SK-N-SH (cell line): ENCODE measurements around the gene YWHAE. TPM values are rescaled to one million over a fixed set of nuclear protein-coding genes. Genes with fewer than 3 reads are reported as not detected.

ENCODE experiments used
- CTCF ChIA-PET: fragments of 300-600, 350-600 bp; formaldehyde crosslinking; extraction: SDS; loops from one replicate; lab custom pipeline; 2021; lab: Yijun Ruan, JAX
- POLR2A ChIA-PET: fragments of 350-600 bp; sonication (Branson Sonifier 250); formaldehyde crosslinking; extraction: SDS; loops from one replicate; lab custom pipeline; 2020; ENCODE audit warnings: antibody characterized with exemption, inconsistent platforms; lab: Yijun Ruan, JAX
- DNase-seq: peaks from one replicate; pipeline ENCODE4 v3.0.0; 2012
- H2AFZ ChIP-seq: fragments of 200-600 bp; sonication (generic); 2 replicates; pipeline ENCODE4 v1.8.1; 2016; ENCODE audit warnings: antibody characterized with exemption, mild to moderate bottlenecking, low read depth
- H3F3A ChIP-seq: fragments of 200-600 bp; sonication (generic); replicated peaks from 2 replicates; pipeline ENCODE3; 2016; ENCODE audit warnings: antibody characterized with exemption, mild to moderate bottlenecking; ENCODE audit not compliant: insufficient read depth
- H3K27ac ChIP-seq, 2 experiments: fragments of 200-500 bp in 1 of 2; fragments of 200-600 bp in 1 of 2; sonication (Bioruptor generic) in 1 of 2; sonication (generic), shearing (Covaris generic) in 1 of 2; 2 replicates each; pipeline versions ENCODE4 v1.5.1 to v1.6.1; 2014 to 2016; ENCODE audit warnings: low read depth in 2 of 2, inconsistent platforms in 1 of 2, low read length in 1 of 2, mild to moderate bottlenecking in 1 of 2, mixed read lengths in 1 of 2
- H3K27me3 ChIP-seq: fragments of 200-600 bp; sonication (generic), shearing (Covaris generic); 2 replicates; pipeline ENCODE4 v1.6.1; 2016; ENCODE audit warnings: mixed run types; ENCODE audit not compliant: insufficient read depth
- H3K36me3 ChIP-seq, 2 experiments: fragments of 200-500 bp in 1 of 2; fragments of 200-600 bp in 1 of 2; sonication (Bioruptor generic) in 1 of 2; sonication (generic) in 1 of 2; replicated peaks in 1 of 2; 2 replicates each; pipeline versions ENCODE3 to v1.5.1; 2014 to 2016; ENCODE audit warnings: low read length in 1 of 2, mild to moderate bottlenecking in 1 of 2; ENCODE audit not compliant: insufficient read depth in 2 of 2, control insufficient read depth in 1 of 2
- H3K4me1 ChIP-seq, 2 experiments: fragments of 200-500 bp in 1 of 2; fragments of 200-600 bp in 1 of 2; sonication (Bioruptor generic) in 1 of 2; sonication (generic), shearing (Covaris generic) in 1 of 2; 2 replicates each; pipeline versions ENCODE4 v1.5.1 to v1.6.1; 2014 to 2016; ENCODE audit warnings: low read depth in 1 of 2, low read length in 1 of 2, mixed run types in 1 of 2; ENCODE audit not compliant: insufficient read depth in 2 of 2, control insufficient read depth in 1 of 2
- H3K4me2 ChIP-seq: fragments of 200-600 bp; sonication (generic), shearing (Covaris generic); 2 replicates; pipeline ENCODE4 v1.6.1; 2017; ENCODE audit warnings: mixed run types
- H3K4me3 ChIP-seq, 2 experiments: fragments of 200-500 bp in 1 of 2; fragments of 200-600 bp in 1 of 2; sonication (Bioruptor generic) in 1 of 2; sonication (generic), shearing (Covaris generic) in 1 of 2; 2 replicates each; pipeline versions ENCODE4 v1.5.1 to v1.8.1; 2014 to 2016; ENCODE audit warnings: low read depth in 2 of 2, inconsistent platforms in 1 of 2, low read length in 1 of 2, mild to moderate bottlenecking in 1 of 2, mixed read lengths in 1 of 2, moderate library complexity in 1 of 2
- H3K79me2 ChIP-seq: fragments of 200-600 bp; sonication (generic); 2 replicates; pipeline ENCODE4 v1.8.1; 2017; ENCODE audit warnings: mild to moderate bottlenecking; ENCODE audit not compliant: insufficient read depth
- H3K9ac ChIP-seq: fragments of 200-600 bp; sonication (generic); 2 replicates; pipeline ENCODE4 v1.6.1; 2017; ENCODE audit warnings: mixed run types
- H3K9me2 ChIP-seq: fragments of 200-600 bp; sonication (generic); 2 replicates; pipeline ENCODE4 v1.6.1; 2017; ENCODE audit warnings: mixed run types
- H3K9me3 ChIP-seq: fragments of 200-600 bp; sonication (generic); 2 replicates; pipeline ENCODE4 v1.6.1; 2017; ENCODE audit warnings: mixed run types, mild to moderate bottlenecking, moderate library complexity
- H4K20me1 ChIP-seq: fragments of 200-600 bp; sonication (generic); 2 replicates; pipeline ENCODE4 v1.6.1; 2017; ENCODE audit warnings: mild to moderate bottlenecking, mixed run types; ENCODE audit not compliant: insufficient read depth
- CTCF ChIP-seq: fragments of 200-600 bp; sonication (generic); IDR thresholded peaks from 2 replicates; pipeline ENCODE4 v1.6.1; 2017; ENCODE audit warnings: antibody characterized with exemption, mild to moderate bottlenecking, moderate library complexity
- ELF1 ChIP-seq: IDR thresholded peaks from 2 replicates; pipeline ENCODE4 v1.4.0; 2012
- EP300 ChIP-seq, 2 experiments: IDR thresholded peaks; 2 replicates each; pipeline versions ENCODE4 v1.4.0 to v1.6.1; 2012; ENCODE audit warnings: borderline replicate concordance in 1 of 2, low read depth in 1 of 2, low read length in 1 of 2
- EZH2phosphoT487 ChIP-seq: fragments of 200-600 bp; sonication (generic); IDR thresholded peaks from 2 replicates; pipeline ENCODE4 v1.6.1; 2017; ENCODE audit warnings: low read depth, mixed run types, mild to moderate bottlenecking, antibody characterized with exemption, moderate library complexity, borderline replicate concordance
- FOSL2 ChIP-seq: IDR thresholded peaks from 2 replicates; pipeline ENCODE4 v1.4.0; 2012; ENCODE audit warnings: low read depth, mild to moderate bottlenecking, moderate library complexity, borderline replicate concordance
- FOXJ3 ChIP-seq: sonication (generic); formaldehyde crosslinking; IDR thresholded peaks from 2 replicates; pipeline ENCODE4 v1.5.1; 2020; ENCODE audit warnings: mild to moderate bottlenecking, missing genetic modification reagents
- FOXM1 ChIP-seq: IDR thresholded peaks from 2 replicates; pipeline ENCODE4 v1.4.0; 2012; ENCODE audit warnings: low read depth, mild to moderate bottlenecking
- JUND ChIP-seq: IDR thresholded peaks from 2 replicates; pipeline ENCODE4 v1.4.0; 2012
- MEF2A ChIP-seq: IDR thresholded peaks from 2 replicates; pipeline ENCODE4 v1.4.0; 2012; ENCODE audit warnings: low read depth, borderline replicate concordance
- NRF1 ChIP-seq: IDR thresholded peaks from 2 replicates; pipeline ENCODE4 v1.6.1; 2012; ENCODE audit warnings: low read depth, mild to moderate bottlenecking, low read length
- PBX3 ChIP-seq: IDR thresholded peaks from 2 replicates; pipeline ENCODE4; 2012
- RAD21 ChIP-seq: IDR thresholded peaks from 2 replicates; pipeline ENCODE4 v1.6.1; 2012; ENCODE audit warnings: mild to moderate bottlenecking, low read length
- RFX5 ChIP-seq: IDR thresholded peaks from 2 replicates; pipeline ENCODE4 v1.6.1; 2012; ENCODE audit warnings: mild to moderate bottlenecking, improper control_type of control experiment, low read length
- RXRA ChIP-seq: IDR thresholded peaks from 2 replicates; pipeline ENCODE4 v1.4.0; 2012; ENCODE audit warnings: low read depth, mild to moderate bottlenecking, borderline replicate concordance
- SIN3A ChIP-seq: IDR thresholded peaks from 2 replicates; pipeline ENCODE4 v1.6.1; 2012; ENCODE audit warnings: low read depth, mild to moderate bottlenecking, low read length, moderate library complexity, borderline replicate concordance
- TAF1 ChIP-seq: IDR thresholded peaks from 2 replicates; pipeline ENCODE4 v1.6.1; 2012; ENCODE audit warnings: low read depth, mild to moderate bottlenecking, low read length, moderate library complexity, borderline replicate concordance
- TEAD4 ChIP-seq: IDR thresholded peaks from 2 replicates; pipeline ENCODE4 v1.4.0; 2012; ENCODE audit warnings: mild to moderate bottlenecking, borderline replicate concordance; ENCODE audit not compliant: insufficient read depth
- WGBS: methylation state at CpG from one replicate; pipeline ENCODE4 v1.1.6; 2017; ENCODE audit warnings: low lambda C conversion rate; 5-methylcytosine and 5-hydroxymethylcytosine counted together
- polyA plus RNA-seq, 3 experiments: library from polyadenylated mRNA; depleted of rRNA; stranded (reverse); fragments of >200 nt; gene quantifications; 2 replicates each; pipeline ENCODE4 v1.2.3, GENCODE V29; 2012
- TF ChIP-seq, protein P1 (sequence below): IDR thresholded peaks from 2 replicates; pipeline ENCODE4 v1.6.1; 2012; ENCODE audit warnings: mild to moderate bottlenecking, low read depth, low read length, moderate library complexity

Gene YWHAE
- polyA plus RNA-seq, 1 of the 3 experiments (the other 2 are of a cell fraction) = 1,023 TPM

DNA sequence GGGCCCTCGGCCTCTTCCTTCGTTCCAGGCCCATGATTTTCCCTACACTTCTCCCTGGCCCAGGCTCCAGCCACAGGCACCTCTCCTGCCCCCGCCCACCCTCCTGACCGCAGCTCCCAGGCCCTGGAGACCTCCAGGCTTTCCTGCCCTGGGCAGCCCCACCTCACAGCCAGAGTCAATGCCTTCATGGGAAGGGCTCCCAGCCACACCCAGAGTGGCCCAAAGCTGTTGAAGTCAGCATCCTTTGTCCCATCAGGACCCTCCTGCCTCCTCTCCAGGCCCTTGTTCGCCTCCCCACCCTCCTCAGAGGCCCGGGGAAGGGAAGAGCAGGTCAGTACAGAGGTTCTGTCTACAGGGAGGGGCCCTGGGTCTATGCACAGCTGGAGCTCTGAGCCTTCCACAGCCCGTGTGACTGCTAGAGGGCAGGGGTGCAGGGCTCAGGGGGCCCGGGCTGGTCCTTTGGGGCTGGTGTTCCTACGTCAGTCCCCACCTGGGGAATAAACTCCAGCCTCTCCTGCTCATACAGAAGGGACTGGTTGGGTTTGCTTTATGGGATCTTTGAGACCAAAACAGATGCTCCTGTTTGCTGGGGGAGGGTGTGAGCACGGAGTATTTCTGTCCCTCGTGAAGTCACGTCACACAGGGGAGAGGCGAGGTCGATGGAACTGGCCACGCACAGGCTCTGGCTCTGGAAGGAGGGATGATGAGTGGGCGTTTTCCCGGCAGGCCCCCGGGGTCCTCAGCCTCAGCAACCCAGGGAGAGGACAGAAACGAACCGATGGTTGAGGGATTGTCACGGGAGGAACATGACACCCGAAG, 100.3 kb downstream of the YWHAE start:
- DNase-seq = no peak
- CTCF ChIA-PET = interaction anchor here (1.8 to 3.0 kb wide), 2 partner anchors 32 to 216 kb away, joined by 4 to 14 read pairs; partner anchors contain the start of gene INPP5K

More for the DNA sequence above, 100.3 kb downstream of the YWHAE start:
- no peak overlapping the region for H3K27ac ChIP-seq
- H3K4me3 ChIP-seq = no peak overlapping the region
- H2AFZ ChIP-seq = no peak overlapping the region
- no peak for TF ChIP-seq RAD21
- no peak for TF ChIP-seq PBX3
- no peak for TF ChIP-seq JUND
- TF ChIP-seq TEAD4 = no peak
- no peak for TF ChIP-seq FOSL2
- no peak for TF ChIP-seq NRF1
- TF ChIP-seq, protein P1, sequence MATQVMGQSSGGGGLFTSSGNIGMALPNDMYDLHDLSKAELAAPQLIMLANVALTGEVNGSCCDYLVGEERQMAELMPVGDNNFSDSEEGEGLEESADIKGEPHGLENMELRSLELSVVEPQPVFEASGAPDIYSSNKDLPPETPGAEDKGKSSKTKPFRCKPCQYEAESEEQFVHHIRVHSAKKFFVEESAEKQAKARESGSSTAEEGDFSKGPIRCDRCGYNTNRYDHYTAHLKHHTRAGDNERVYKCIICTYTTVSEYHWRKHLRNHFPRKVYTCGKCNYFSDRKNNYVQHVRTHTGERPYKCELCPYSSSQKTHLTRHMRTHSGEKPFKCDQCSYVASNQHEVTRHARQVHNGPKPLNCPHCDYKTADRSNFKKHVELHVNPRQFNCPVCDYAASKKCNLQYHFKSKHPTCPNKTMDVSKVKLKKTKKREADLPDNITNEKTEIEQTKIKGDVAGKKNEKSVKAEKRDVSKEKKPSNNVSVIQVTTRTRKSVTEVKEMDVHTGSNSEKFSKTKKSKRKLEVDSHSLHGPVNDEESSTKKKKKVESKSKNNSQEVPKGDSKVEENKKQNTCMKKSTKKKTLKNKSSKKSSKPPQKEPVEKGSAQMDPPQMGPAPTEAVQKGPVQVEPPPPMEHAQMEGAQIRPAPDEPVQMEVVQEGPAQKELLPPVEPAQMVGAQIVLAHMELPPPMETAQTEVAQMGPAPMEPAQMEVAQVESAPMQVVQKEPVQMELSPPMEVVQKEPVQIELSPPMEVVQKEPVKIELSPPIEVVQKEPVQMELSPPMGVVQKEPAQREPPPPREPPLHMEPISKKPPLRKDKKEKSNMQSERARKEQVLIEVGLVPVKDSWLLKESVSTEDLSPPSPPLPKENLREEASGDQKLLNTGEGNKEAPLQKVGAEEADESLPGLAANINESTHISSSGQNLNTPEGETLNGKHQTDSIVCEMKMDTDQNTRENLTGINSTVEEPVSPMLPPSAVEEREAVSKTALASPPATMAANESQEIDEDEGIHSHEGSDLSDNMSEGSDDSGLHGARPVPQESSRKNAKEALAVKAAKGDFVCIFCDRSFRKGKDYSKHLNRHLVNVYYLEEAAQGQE = no peak
- TF ChIP-seq EP300 (IDR thresholded peaks at IDR 0.05; ENCODE audit: borderline replicate concordance in 1 of 2, low read depth in 1 of 2, low read length in 1 of 2) = no peak
- no peak for TF ChIP-seq TAF1
- no peak for TF ChIP-seq RXRA
- TF ChIP-seq CTCF = no peak
- TF ChIP-seq ELF1 = no peak
- no peak for TF ChIP-seq SIN3A
- no peak for TF ChIP-seq MEF2A
- TF ChIP-seq EZH2phosphoT487 = no peak
- no peak for TF ChIP-seq RFX5
- no peak for TF ChIP-seq FOXJ3 (CRISPR knock-in tag)
- TF ChIP-seq FOXM1 = no peak
- no peaks in the 10 kb centered on the region; a peak in 1 of 4 replicates for H3K4me1 ChIP-seq
- no peaks in the 10 kb centered on the region for H3K79me2 ChIP-seq
- H3K9me3 ChIP-seq = no peaks in the 10 kb centered on the region
- H4K20me1 ChIP-seq = no peaks in the 10 kb centered on the region
- no peak overlapping the region for H3K4me2 ChIP-seq
- POLR2A ChIA-PET = no interaction called here
- H3K36me3 ChIP-seq = no peaks in the 10 kb centered on the region
- H3K27me3 ChIP-seq = peaks cover 31% of the 10 kb centered on the region
- no peaks in the 10 kb centered on the region for H3F3A ChIP-seq
- no peak overlapping the region for H3K9ac ChIP-seq
- H3K9me2 ChIP-seq = no peaks in the 10 kb centered on the region
- 48% methylated on average over 12 of the region's 22 CpGs for WGBS
